BJ (cell line): ENCODE results near the gene SDK1. TPM values are rescaled to one million over a fixed set of nuclear protein-coding genes. Genes with fewer than 3 reads are reported as not detected.

Experiments
- CTCF ChIA-PET: fragments of 350-600 bp; formaldehyde crosslinking; extraction: SDS; loops from one replicate; lab custom pipeline; 2021; ENCODE audit warnings: antibody characterized with exemption, inconsistent platforms; lab: Yijun Ruan, JAX
- POLR2A ChIA-PET: fragments of 300-600 bp; sonication (Branson Sonifier 250); formaldehyde crosslinking; extraction: SDS; loops from one replicate; lab custom pipeline; 2021; ENCODE audit warnings: antibody characterized with exemption; lab: Charles Lee
- DNase-seq: peaks from one replicate; pipeline ENCODE4 v3.0.0-alpha.2; 2011; ENCODE audit warnings: low read depth
- H3K27me3 ChIP-seq: 2 replicates; pipeline ENCODE4 v1.6.0; 2011; ENCODE audit warnings: low read length; ENCODE audit not compliant: control insufficient read depth, insufficient read depth
- H3K36me3 ChIP-seq: 2 replicates; pipeline ENCODE4 v1.5.1; 2011; ENCODE audit warnings: low read length; ENCODE audit not compliant: control insufficient read depth, insufficient read depth
- H3K4me3 ChIP-seq: 2 replicates; pipeline ENCODE4 v1.5.1; 2011; ENCODE audit warnings: low read depth, mild to moderate bottlenecking, control low read depth, low read length
- CTCF ChIP-seq: IDR thresholded peaks from 2 replicates; pipeline ENCODE4 v1.5.1; 2011; ENCODE audit warnings: low read depth, mild to moderate bottlenecking, control low read depth, inconsistent platforms, low read length, moderate library complexity; ENCODE audit not compliant: insufficient read depth
- polyA plus RNA-seq: library from polyadenylated mRNA; depleted of rRNA; stranded (reverse); fragments of >200 nt; gene quantifications from 2 replicates; pipeline ENCODE4 v1.2.3, GENCODE V29; 2011

The SDK1 gene
- polyA plus RNA-seq, 1 experiment: 0.01 TPM

GRCh38 chr7:3371601-3372000, 70.5 kb downstream of the SDK1 start:
- no peaks in the 10 kb centered on the region for H3K27me3 ChIP-seq
- ChIA-PET POLR2A (no interaction called here), CTCF (no interaction called here)
- no peaks in the 10 kb centered on the region for H3K36me3 ChIP-seq
- H3K4me3 ChIP-seq: no peak overlapping the region
- no peak for TF ChIP-seq CTCF
- DNase-seq: no peak

DNA sequence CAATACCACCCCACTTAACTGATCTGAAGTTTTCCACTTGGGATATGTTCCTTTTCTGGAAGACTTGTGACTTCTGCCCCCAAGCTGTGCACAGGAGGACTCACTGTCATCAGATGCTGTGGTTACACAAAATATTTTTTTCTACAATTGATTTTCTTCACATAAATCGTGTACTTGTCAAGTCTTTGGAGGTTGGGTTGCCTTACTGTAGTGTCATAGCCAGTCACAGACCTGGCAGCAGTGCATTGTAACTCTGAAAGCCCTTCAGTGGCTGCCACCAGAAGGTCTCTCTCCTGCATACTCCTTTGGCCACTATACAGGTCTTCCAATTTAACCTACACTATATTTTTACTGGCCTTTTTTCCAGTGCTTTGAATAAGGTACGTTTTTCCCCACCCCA, 73.2 kb downstream of the SDK1 start:
- no peak for TF ChIP-seq CTCF
- CTCF ChIA-PET: no interaction called here
- no peaks in the 10 kb centered on the region for H3K27me3 ChIP-seq

DNA sequence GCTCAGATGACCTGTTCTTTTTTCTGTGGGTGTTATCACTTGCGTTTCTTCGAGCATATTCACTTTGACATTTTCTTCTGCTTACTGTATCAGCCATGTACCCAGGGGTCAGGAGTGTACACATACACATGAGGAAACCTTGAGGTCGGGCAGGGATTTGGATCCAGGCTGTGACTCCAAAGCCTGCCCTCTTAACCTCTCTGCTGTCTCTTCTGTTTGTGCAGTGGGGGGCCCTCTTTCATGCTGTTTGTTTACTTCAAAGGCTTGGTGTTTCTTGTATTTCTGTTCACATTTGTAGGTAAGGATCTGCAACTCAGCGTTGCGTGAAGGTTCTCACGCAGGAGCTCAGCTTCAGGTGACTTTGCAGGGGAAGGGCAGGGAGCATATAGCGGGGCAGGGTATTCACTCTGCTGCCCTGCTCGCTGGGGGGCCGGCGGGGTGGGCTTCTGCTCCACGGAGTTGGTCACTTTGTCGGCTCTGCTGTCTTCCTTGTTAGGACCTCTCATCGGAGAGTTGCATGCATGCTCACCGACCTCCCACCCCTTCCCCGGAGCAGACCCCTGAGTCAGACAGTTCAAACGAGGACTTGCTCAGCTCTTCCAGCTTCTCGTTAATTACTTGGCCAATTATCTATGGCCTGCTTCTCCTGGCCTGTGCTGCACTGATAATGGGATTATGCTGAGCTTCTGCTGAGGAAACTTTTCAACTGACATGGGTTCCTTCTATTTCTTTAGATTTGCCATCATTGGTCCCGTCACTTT, 77.5 kb downstream of the SDK1 start:
- ChIA-PET POLR2A (no interaction called here), CTCF (no interaction called here)
- Histone ChIP-seq H3K4me3 (no peak overlapping the region), H3K36me3 (no peaks in the 10 kb centered on the region), H3K27me3 (no peaks in the 10 kb centered on the region)
- no peak for TF ChIP-seq CTCF
- DNase-seq: no peak

More for the DNA sequence above, 73.2 kb downstream of the SDK1 start:
- no peak for DNase-seq
- Histone ChIP-seq H3K36me3 (no peaks in the 10 kb centered on the region), H3K4me3 (no peak overlapping the region)
- POLR2A ChIA-PET: no interaction called here

- H3K4me3 ChIP-seq: no peak overlapping the region
- DNase-seq: no peak
- CTCF ChIA-PET: no interaction called here
- POLR2A ChIA-PET: no interaction called here
- H3K27me3 ChIP-seq: no peaks in the 10 kb centered on the region
- no peak for TF ChIP-seq CTCF
- no peaks in the 10 kb centered on the region for H3K36me3 ChIP-seq
Observed at GRCh38 chr7:3380034-3380433, 79.0 kb downstream of the SDK1 start.

DNA sequence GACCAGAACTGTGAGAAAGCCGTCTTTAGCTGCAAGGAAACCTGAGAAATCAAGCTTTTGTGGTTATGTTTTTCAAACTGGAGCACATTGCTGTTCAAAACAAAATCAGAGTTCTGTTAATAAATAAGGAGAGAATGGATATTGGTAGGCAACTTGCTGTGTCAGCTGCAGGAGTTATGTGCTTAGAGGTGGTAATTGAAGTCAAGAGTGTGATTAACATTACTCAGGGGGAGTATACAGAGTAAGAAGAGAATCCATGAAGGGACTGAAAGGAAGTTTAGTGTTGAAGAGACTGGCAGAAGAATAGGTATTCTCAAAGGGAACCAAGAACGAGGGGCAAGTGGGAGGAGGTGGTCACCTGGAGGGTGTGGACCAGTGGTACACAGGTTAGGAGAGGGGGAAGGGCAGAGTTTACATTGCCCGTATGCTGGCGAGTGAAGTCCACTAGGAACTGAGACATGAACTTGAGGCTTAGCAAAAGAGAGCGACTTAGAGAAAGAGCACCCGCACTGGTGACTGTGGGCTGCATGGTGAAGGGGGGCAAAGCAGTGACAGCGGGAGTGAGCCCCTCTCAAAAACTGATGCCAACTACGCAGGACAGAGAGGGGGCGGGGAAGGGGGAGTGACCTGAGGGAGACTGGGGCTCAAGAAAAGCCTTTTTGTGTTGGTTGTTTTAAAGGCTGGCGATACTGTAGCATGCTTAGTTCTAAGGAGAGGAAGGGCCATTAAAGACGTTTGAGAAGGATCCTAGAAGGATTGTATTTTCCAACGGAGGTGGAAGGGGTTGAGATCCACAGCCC, 80.0 kb downstream of the SDK1 start:
- CTCF ChIA-PET: no interaction called here
- POLR2A ChIA-PET: no interaction called here

More for the DNA sequence above, 80.0 kb downstream of the SDK1 start:
- Histone ChIP-seq H3K27me3 (no peaks in the 10 kb centered on the region), H3K4me3 (no peak overlapping the region), H3K36me3 (no peaks in the 10 kb centered on the region)
- no peak for TF ChIP-seq CTCF
- no peak for DNase-seq
